ENCODE results near the gene TENM3.

DNA sequence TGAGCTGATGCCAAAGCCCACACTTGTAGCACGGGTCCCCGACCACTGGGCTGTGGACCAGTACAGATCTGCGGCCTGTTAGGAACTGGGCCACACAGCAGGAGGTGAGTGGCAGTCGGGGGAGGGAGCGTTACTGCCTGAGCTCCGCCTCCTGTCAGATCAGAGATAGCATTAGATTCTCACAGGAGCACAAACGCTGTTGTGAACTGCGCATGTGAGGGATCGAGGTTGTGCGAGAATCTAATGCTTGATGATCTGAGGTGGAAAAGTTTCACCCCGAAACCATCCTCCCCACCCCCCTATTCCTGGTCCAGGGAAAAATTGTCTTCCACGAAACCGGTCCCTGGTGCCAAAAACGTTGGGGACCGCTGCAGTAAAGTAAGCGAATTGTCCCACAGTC is 382.0 kb downstream of the TENM3 start:
- TF ChIP-seq, protein P1, sequence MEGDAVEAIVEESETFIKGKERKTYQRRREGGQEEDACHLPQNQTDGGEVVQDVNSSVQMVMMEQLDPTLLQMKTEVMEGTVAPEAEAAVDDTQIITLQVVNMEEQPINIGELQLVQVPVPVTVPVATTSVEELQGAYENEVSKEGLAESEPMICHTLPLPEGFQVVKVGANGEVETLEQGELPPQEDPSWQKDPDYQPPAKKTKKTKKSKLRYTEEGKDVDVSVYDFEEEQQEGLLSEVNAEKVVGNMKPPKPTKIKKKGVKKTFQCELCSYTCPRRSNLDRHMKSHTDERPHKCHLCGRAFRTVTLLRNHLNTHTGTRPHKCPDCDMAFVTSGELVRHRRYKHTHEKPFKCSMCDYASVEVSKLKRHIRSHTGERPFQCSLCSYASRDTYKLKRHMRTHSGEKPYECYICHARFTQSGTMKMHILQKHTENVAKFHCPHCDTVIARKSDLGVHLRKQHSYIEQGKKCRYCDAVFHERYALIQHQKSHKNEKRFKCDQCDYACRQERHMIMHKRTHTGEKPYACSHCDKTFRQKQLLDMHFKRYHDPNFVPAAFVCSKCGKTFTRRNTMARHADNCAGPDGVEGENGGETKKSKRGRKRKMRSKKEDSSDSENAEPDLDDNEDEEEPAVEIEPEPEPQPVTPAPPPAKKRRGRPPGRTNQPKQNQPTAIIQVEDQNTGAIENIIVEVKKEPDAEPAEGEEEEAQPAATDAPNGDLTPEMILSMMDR (IDR thresholded peaks at IDR 0.05; ENCODE audit: low read length) = no peak
- no peak for TF ChIP-seq EZH2 (IDR thresholded peaks at IDR 0.05; ENCODE audit: borderline replicate concordance, low read length)
